ENCODE data around the gene SYNGR1.

DNA sequence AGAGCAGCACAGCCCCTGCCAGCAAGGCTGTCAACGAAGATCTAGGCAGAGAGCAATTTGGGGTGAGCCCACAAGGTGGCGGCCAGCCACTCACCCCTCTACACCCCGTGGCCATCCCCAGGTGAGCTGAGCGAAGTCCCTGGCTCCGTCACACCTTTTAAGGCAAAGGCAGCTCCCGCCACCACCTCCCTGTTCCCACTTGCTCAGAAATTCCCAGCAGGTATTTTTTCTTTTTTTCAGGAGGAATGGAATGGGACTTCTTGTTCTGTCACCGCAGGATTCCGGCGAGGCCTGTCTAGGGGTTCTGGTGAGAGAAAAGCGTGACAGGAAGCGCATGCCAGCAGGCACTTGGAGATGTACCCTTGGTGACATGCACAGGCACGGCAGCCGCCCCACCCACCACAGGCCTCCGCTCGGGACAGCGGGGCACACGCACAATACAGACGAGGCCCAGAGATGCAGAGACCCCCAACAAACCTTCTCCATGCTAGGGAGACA, 40.4 kb upstream of the SYNGR1 start:
- TF ChIP-seq POLR2A (IDR thresholded peaks at IDR 0.05; ENCODE audit: low read depth, low read length) (no peak), SPI1 (IDR thresholded peaks at IDR 0.05; ENCODE audit: low read depth, low read length) (no peak), TAF1 (IDR thresholded peaks at IDR 0.05; ENCODE audit: low read depth, low read length) (no peak), POLR2AphosphoS5 (IDR thresholded peaks at IDR 0.05; ENCODE audit: low read depth, low read length) (no peak)
